Tibial nerve (tissue), 4 donors: ENCODE measurements around the gene TFG. TPM values are rescaled to one million over a fixed set of nuclear protein-coding genes. Genes with fewer than 3 reads are reported as not detected.

Experiments used
- DNase-seq, 2 donors: peaks; one replicate each; pipeline ENCODE4 v3.0.0-alpha.2; 2019; ENCODE audit warnings: low spot score in 2 of 2
- H3K27ac ChIP-seq, 4 donors: fragments of 200-600 bp; sonication (generic) in 3 of 4; one replicate each; pipeline ENCODE4 v1.5.1; 2017 to 2019; ENCODE audit warnings: mild to moderate bottlenecking in 1 of 4
- H3K27me3 ChIP-seq, 2 donors: fragments of 200-600 bp; sonication (generic) in 1 of 2; one replicate each; pipeline versions ENCODE4 v1.5.1 to v1.6.0; 2017 to 2019
- H3K36me3 ChIP-seq, 3 donors: fragments of 200-600 bp; sonication (generic); one replicate each; pipeline ENCODE4 v1.5.1; 2018 to 2019
- H3K4me1 ChIP-seq, 4 donors: fragments of 200-600 bp; sonication (generic) in 3 of 4; one replicate each; pipeline ENCODE4 v1.5.1; 2017 to 2019
- H3K4me3 ChIP-seq, 4 donors: fragments of 200-600 bp; sonication (generic) in 3 of 4; one replicate each; pipeline ENCODE4 v1.5.1; 2017 to 2019; ENCODE audit warnings: mild to moderate bottlenecking in 1 of 4, moderate library complexity in 1 of 4
- H3K9me3 ChIP-seq, 4 donors: fragments of 200-600 bp; sonication (generic) in 3 of 4; one replicate each; pipeline ENCODE4 v1.5.1; 2017 to 2019
- CTCF ChIP-seq, 5 experiments: fragments of 200-600 bp in 3 of 5; fragments of 450-650 bp in 2 of 5; sonication (generic) in 3 of 5; IDR thresholded peaks; one replicate each; pipeline ENCODE4 v1.5.1; 2016 to 2019; ENCODE audit warnings: antibody characterized with exemption in 5 of 5, mild to moderate bottlenecking in 3 of 5, moderate library complexity in 2 of 5
- EP300 ChIP-seq, 2 donors: sonication (generic); formaldehyde crosslinking; IDR thresholded peaks; one replicate each; pipeline ENCODE4 v1.6.1; 2017; ENCODE audit warnings: antibody characterized with exemption in 2 of 2, mild to moderate bottlenecking in 1 of 2
- POLR2A ChIP-seq, 2 donors: fragments of 450-650 bp; IDR thresholded peaks; one replicate each; pipeline ENCODE4 v1.6.1; 2017; ENCODE audit warnings: antibody characterized with exemption in 2 of 2, mild to moderate bottlenecking in 2 of 2, moderate library complexity in 2 of 2
- WGBS, 2 donors: methylation state at CpG; one replicate each; pipeline ENCODE4 v1.1.5; 2018; 5-methylcytosine and 5-hydroxymethylcytosine counted together
- total RNA-seq, 4 donors: library from RNA; depleted of rRNA; stranded (reverse); fragments of >200 nt; gene quantifications; one replicate each; pipeline ENCODE4 v1.1.0, GENCODE V29; 2016

Gene TFG
- total RNA-seq, 4 donors from 2014 or later, result 50.8 to 80.8 (median 62.8) TPM

- H3K4me3 ChIP-seq, result no peak overlapping the region
- no peak for DNase-seq
- TF ChIP-seq CTCF (IDR thresholded peaks at IDR 0.05) (no peak), EP300 (IDR thresholded peaks at IDR 0.05) (no peak), POLR2A (IDR thresholded peaks at IDR 0.05) (no peak)
- H3K4me1 ChIP-seq, result no peaks in the 10 kb centered on the region
- no peak overlapping the region for H3K27ac ChIP-seq
- H3K36me3 ChIP-seq, result no peaks in the 10 kb centered on the region
- no peaks in the 10 kb centered on the region for H3K27me3 ChIP-seq
- 94 to 96% methylated on average over 1 of the region's 1 CpG for WGBS, 2 donors
- H3K9me3 ChIP-seq, result peaks cover 0 to 4% (median 0%) of the 10 kb centered on the region in 4 donors
These were observed 27.8 kb upstream of the TFG start for GRCh38 chr3:100681496-100681895.

GRCh38 chr3:100682056-100682853, 27.0 kb upstream of the TFG start:
- H3K36me3 ChIP-seq, result no peaks in the 10 kb centered on the region
- no peak overlapping the region for H3K27ac ChIP-seq
- no peaks in the 10 kb centered on the region for H3K27me3 ChIP-seq
- TF ChIP-seq CTCF (IDR thresholded peaks at IDR 0.05) (no peak), EP300 (IDR thresholded peaks at IDR 0.05) (no peak), POLR2A (IDR thresholded peaks at IDR 0.05) (no peak)
- peaks cover 0 to 4% (median 0%) of the 10 kb centered on the region in 4 donors for H3K9me3 ChIP-seq
- WGBS, 2 donors, result 66 to 81% methylated on average over 34 to 38 of the region's 41 CpGs
- no peaks in the 10 kb centered on the region for H3K4me1 ChIP-seq
- DNase-seq, result no peak
- H3K4me3 ChIP-seq, result peak overlapping the region in 2 of 4 donors; percentile 3 to 21

GRCh38 chr3:100682854-100683760, 26.2 kb upstream of the TFG start:
- H3K9me3 ChIP-seq, result no peaks in the 10 kb centered on the region
- 84% methylated on average over 15 to 18 of the region's 18 CpGs for WGBS, 2 donors
- H3K27me3 ChIP-seq, result no peaks in the 10 kb centered on the region
- no peak for TF ChIP-seq CTCF (IDR thresholded peaks at IDR 0.05)
- no peak for TF ChIP-seq POLR2A (IDR thresholded peaks at IDR 0.05)
- no peak for TF ChIP-seq EP300 (IDR thresholded peaks at IDR 0.05)
- peak overlapping the region in 1 of 4 donors; percentile 3 for H3K4me3 ChIP-seq
- H3K27ac ChIP-seq, result no peak overlapping the region
- H3K36me3 ChIP-seq, result no peaks in the 10 kb centered on the region
- DNase-seq, result no peak
- no peaks in the 10 kb centered on the region for H3K4me1 ChIP-seq

GRCh38 chr3:100693225-100693624, 16.1 kb upstream of the TFG start:
- Histone ChIP-seq H3K9me3 (no peaks in the 10 kb centered on the region), H3K27me3 (peaks cover 0 to 7% of the 10 kb centered on the region in 2 donors), H3K4me3 (no peak overlapping the region), H3K4me1 (no peaks in the 10 kb centered on the region), H3K36me3 (no peaks in the 10 kb centered on the region), H3K27ac (no peak overlapping the region)
- DNase-seq, result no peak
- no peak for TF ChIP-seq POLR2A (IDR thresholded peaks at IDR 0.05)
- no peak for TF ChIP-seq EP300 (IDR thresholded peaks at IDR 0.05)
- TF ChIP-seq CTCF (IDR thresholded peaks at IDR 0.05), result no peak

GRCh38 chr3:100695696-100696095, 13.6 kb upstream of the TFG start:
- Histone ChIP-seq H3K9me3 (no peaks in the 10 kb centered on the region), H3K27ac (no peak overlapping the region), H3K36me3 (no peaks in the 10 kb centered on the region), H3K27me3 (peaks cover 0 to 7% of the 10 kb centered on the region in 2 donors), H3K4me1 (no peaks in the 10 kb centered on the region), H3K4me3 (no peak overlapping the region)
- TF ChIP-seq EP300 (IDR thresholded peaks at IDR 0.05), result no peak
- TF ChIP-seq CTCF (IDR thresholded peaks at IDR 0.05), result no peak
- TF ChIP-seq POLR2A (IDR thresholded peaks at IDR 0.05), result no peak
- no peak for DNase-seq
- WGBS, 2 donors, result 34 to 38% methylated on average over 2 of the region's 2 CpGs
